BE2C (cell line): ENCODE measurements around the gene MRPS35.

ENCODE experiments used
- DNase-seq: peaks from one replicate; pipeline ENCODE4 v3.0.0-alpha.2; 2020
- H3K27me3 ChIP-seq: fragments of 250-450 bp; sonication (Bioruptor Pico); 2 replicates; pipeline ENCODE4 v1.5.1; 2020; ENCODE audit warnings: mild to moderate bottlenecking
- H3K36me3 ChIP-seq: fragments of 250-450 bp; sonication (Bioruptor Pico); 2 replicates; pipeline ENCODE4 v1.5.1; 2020; ENCODE audit warnings: mild to moderate bottlenecking
- H3K4me1 ChIP-seq: fragments of 250-450 bp; sonication (Bioruptor Pico); 2 replicates; pipeline ENCODE4 v1.5.1; 2020
- H3K4me3 ChIP-seq: 2 replicates; pipeline ENCODE4 v1.5.1; 2011; ENCODE audit warnings: low read depth, low read length
- H3K9me3 ChIP-seq: fragments of 250-450 bp; sonication (Bioruptor Pico); 2 replicates; pipeline ENCODE4 v1.5.1; 2020
- CTCF ChIP-seq: IDR thresholded peaks from 2 replicates; pipeline ENCODE4 v1.5.1; 2012; ENCODE audit warnings: mild to moderate bottlenecking, low read depth, low read length

MRPS35 gene

GRCh38 chr12:27787559-27787958 lies 76.9 kb downstream of the MRPS35 start:
- Histone ChIP-seq H3K4me1 (no peaks in the 10 kb centered on the region), H3K9me3 (no peaks in the 10 kb centered on the region), H3K4me3 (no peak overlapping the region), H3K36me3 (peaks cover 34% of the 10 kb centered on the region), H3K27me3 (no peaks in the 10 kb centered on the region)
- no peak for DNase-seq
- TF ChIP-seq CTCF: no peak

- H3K27me3 ChIP-seq: no peaks in the 10 kb centered on the region
- no peak for DNase-seq
- no peak overlapping the region for H3K4me3 ChIP-seq
- no peaks in the 10 kb centered on the region for H3K9me3 ChIP-seq
- peaks cover 46% of the 10 kb centered on the region for H3K36me3 ChIP-seq
- H3K4me1 ChIP-seq: no peaks in the 10 kb centered on the region
- TF ChIP-seq CTCF: no peak
Observed at GRCh38 chr12:27790179-27790578, 79.5 kb downstream of the MRPS35 start.

GRCh38 chr12:27794818-27795584 lies 84.4 kb downstream of the MRPS35 start:
- H3K27me3 ChIP-seq: no peaks in the 10 kb centered on the region
- TF ChIP-seq CTCF: no peak
- peaks cover 54% of the 10 kb centered on the region for H3K36me3 ChIP-seq
- no peaks in the 10 kb centered on the region for H3K4me1 ChIP-seq
- no peaks in the 10 kb centered on the region for H3K9me3 ChIP-seq
- no peak for DNase-seq
- no peak overlapping the region for H3K4me3 ChIP-seq

- TF ChIP-seq CTCF: no peak
- Histone ChIP-seq H3K27me3 (no peaks in the 10 kb centered on the region), H3K9me3 (no peaks in the 10 kb centered on the region), H3K4me3 (no peak overlapping the region), H3K36me3 (peaks cover 49% of the 10 kb centered on the region), H3K4me1 (no peaks in the 10 kb centered on the region)
- no peak for DNase-seq
Observed at GRCh38 chr12:27796128-27796527, 85.5 kb downstream of the MRPS35 start.

- Histone ChIP-seq H3K4me1 (no peaks in the 10 kb centered on the region), H3K4me3 (no peak overlapping the region), H3K36me3 (peaks cover 39% of the 10 kb centered on the region), H3K9me3 (no peaks in the 10 kb centered on the region), H3K27me3 (no peaks in the 10 kb centered on the region)
- no peak for TF ChIP-seq CTCF
- DNase-seq: no peak
Observed at GRCh38 chr12:27797301-27798025, 86.8 kb downstream of the MRPS35 start.

GRCh38 chr12:27800819-27801218 lies 90.2 kb downstream of the MRPS35 start:
- Histone ChIP-seq H3K27me3 (no peaks in the 10 kb centered on the region), H3K4me3 (no peak overlapping the region), H3K9me3 (no peaks in the 10 kb centered on the region), H3K36me3 (peaks cover 16% of the 10 kb centered on the region), H3K4me1 (no peaks in the 10 kb centered on the region)
- no peak for TF ChIP-seq CTCF
- DNase-seq: no peak
